Neural progenitor cell (in vitro differentiated cells): ENCODE results near the gene CSRP3. TPM values are rescaled to one million over a fixed set of nuclear protein-coding genes. Genes with fewer than 3 reads are reported as not detected.

ENCODE experiments used
- DNase-seq: peaks from one replicate; pipeline ENCODE4 v3.0.0-alpha.2; 2016; ENCODE audit warnings: low spot score
- H2AFZ ChIP-seq: fragments of 200-600 bp; sonication (generic); replicated peaks from 2 replicates; pipeline ENCODE4 v1.6.1; 2016; ENCODE audit warnings: antibody characterized with exemption
- H3F3A ChIP-seq: fragments of 200-600 bp; sonication (generic); 2 replicates; pipeline ENCODE4 v1.6.1; 2016; ENCODE audit warnings: antibody characterized with exemption, low read depth
- H3K27ac ChIP-seq: fragments of 200-600 bp; sonication (generic); 2 replicates; pipeline ENCODE4 v1.5.1; 2016; ENCODE audit warnings: mild to moderate bottlenecking
- H3K27me3 ChIP-seq: fragments of 200-600 bp; sonication (generic); 2 replicates; pipeline ENCODE4 v1.6.1; 2016; ENCODE audit warnings: mild to moderate bottlenecking, moderate library complexity
- H3K36me3 ChIP-seq: fragments of 200-600 bp; sonication (generic); 2 replicates; pipeline ENCODE4 v1.5.1; 2016
- H3K4me1 ChIP-seq: fragments of 200-600 bp; sonication (generic); 2 replicates; pipeline ENCODE4 v1.6.1; 2016; ENCODE audit warnings: mixed run types
- H3K4me2 ChIP-seq: fragments of 200-600 bp; sonication (generic); 2 replicates; pipeline ENCODE4 v1.6.1; 2016
- H3K4me3 ChIP-seq: fragments of 200-600 bp; sonication (generic); 2 replicates; pipeline ENCODE4 v1.5.1; 2016
- H3K79me2 ChIP-seq: fragments of 200-600 bp; sonication (generic); 2 replicates; pipeline ENCODE4 v1.6.1; 2016; ENCODE audit warnings: low read depth
- H3K9ac ChIP-seq: fragments of 200-600 bp; sonication (generic); 2 replicates; pipeline ENCODE4 v1.6.1; 2016
- H3K9me3 ChIP-seq: fragments of 200-600 bp; sonication (generic); 2 replicates; pipeline ENCODE4 v1.5.1; 2016; ENCODE audit warnings: low read depth
- H4K20me1 ChIP-seq: fragments of 200-600 bp; sonication (generic); 2 replicates; pipeline ENCODE4 v1.6.1; 2016; ENCODE audit warnings: low read depth
- H3K27ac Mint-ChIP-seq: 3 replicates; pipeline ENCODE4 v1.8.0; 2021; ENCODE audit warnings: mixed read lengths
- H3K27me3 Mint-ChIP-seq: 2 replicates; pipeline ENCODE4 v1.8.0; 2022; ENCODE audit warnings: low read depth, mild to moderate bottlenecking, inconsistent platforms, moderate library complexity, mixed read lengths; ENCODE audit not compliant: insufficient read depth
- H3K36me3 Mint-ChIP-seq: 3 replicates; pipeline ENCODE4 v1.8.0; 2021; ENCODE audit warnings: mixed read lengths
- H3K4me1 Mint-ChIP-seq: 3 replicates; pipeline ENCODE4 v1.8.0; 2021; ENCODE audit warnings: mixed read lengths
- H3K4me3 Mint-ChIP-seq: 3 replicates; pipeline ENCODE4 v1.8.0; 2021; ENCODE audit warnings: mild to moderate bottlenecking, moderate library complexity, mixed read lengths
- H3K9me3 Mint-ChIP-seq: 3 replicates; pipeline ENCODE4 v1.8.0; 2020; ENCODE audit warnings: mixed read lengths
- CTCF ChIP-seq: fragments of 200-600 bp; sonication (generic); IDR thresholded peaks from 2 replicates; pipeline ENCODE4 v1.5.1; 2017; ENCODE audit warnings: antibody characterized with exemption, mild to moderate bottlenecking
- EZH2 ChIP-seq: fragments of 200-600 bp; sonication (generic); IDR thresholded peaks from 2 replicates; pipeline ENCODE4 v1.6.1; 2017; ENCODE audit warnings: antibody characterized with exemption, mild to moderate bottlenecking, moderate library complexity
- EZH2phosphoT487 ChIP-seq: fragments of 200-600 bp; sonication (generic); IDR thresholded peaks from 2 replicates; pipeline ENCODE4 v1.6.1; 2017; ENCODE audit warnings: antibody characterized with exemption
- total RNA-seq: library from RNA; depleted of rRNA; stranded (reverse); fragments of >200 nt; gene quantifications from 2 replicates; pipeline ENCODE4 v1.2.3, GENCODE V29; 2015; ENCODE audit warnings: low replicate concordance

The CSRP3 gene
- total RNA-seq, 1 donor from 2014 or later: not detected

GRCh38 chr11:19243143-19243542 is 41.4 kb upstream of the CSRP3 start:
- Histone ChIP-seq H4K20me1 (no peaks in the 10 kb centered on the region), H3F3A (peaks cover 16% of the 10 kb centered on the region), H3K27ac (no peak overlapping the region), H3K27me3 (peaks cover 47% of the 10 kb centered on the region), H3K79me2 (peaks cover 5% of the 10 kb centered on the region), H3K9me3 (no peaks in the 10 kb centered on the region), H3K4me1 (peaks cover 15% of the 10 kb centered on the region), H3K9ac (no peak overlapping the region), H2AFZ (no peak overlapping the region), H3K4me3 (no peak overlapping the region), H3K4me2 (peak overlapping the region; percentile 97), H3K36me3 (no peaks in the 10 kb centered on the region)
- Mint-ChIP-seq H3K27me3 (peaks cover 36% of the 10 kb centered on the region), H3K27ac (no peak overlapping the region), H3K9me3 (peaks cover 2% of the 10 kb centered on the region), H3K4me3 (peak overlapping the region; percentile 88), H3K4me1 (peaks cover 31% of the 10 kb centered on the region), H3K36me3 (peaks cover 6% of the 10 kb centered on the region)
- no peak for DNase-seq
- TF ChIP-seq CTCF (no peak), EZH2phosphoT487 (no peak)

- peaks cover 16% of the 10 kb centered on the region for H3F3A ChIP-seq
- H3K4me1 Mint-ChIP-seq: peaks cover 31% of the 10 kb centered on the region
- no peaks in the 10 kb centered on the region for H3K36me3 ChIP-seq
- H3K27ac Mint-ChIP-seq: no peak overlapping the region
- H3K4me3 ChIP-seq: peak overlapping the region; percentile 63
- peak overlapping the region; percentile 88 for H3K4me3 Mint-ChIP-seq
- TF ChIP-seq EZH2 (peak; percentile 81), CTCF (no peak), EZH2phosphoT487 (no peak)
- no peak overlapping the region for H3K9ac ChIP-seq
- H3K27ac ChIP-seq: no peak overlapping the region
- H4K20me1 ChIP-seq: no peaks in the 10 kb centered on the region
- H3K9me3 Mint-ChIP-seq: no peaks in the 10 kb centered on the region
- H3K27me3 Mint-ChIP-seq: peaks cover 36% of the 10 kb centered on the region
- H3K4me2 ChIP-seq: peak overlapping the region; percentile 97
- peak; percentile 50 for DNase-seq
- H3K27me3 ChIP-seq: peaks cover 47% of the 10 kb centered on the region
- no peaks in the 10 kb centered on the region for H3K9me3 ChIP-seq
- peaks cover 8% of the 10 kb centered on the region for H3K36me3 Mint-ChIP-seq
- H3K79me2 ChIP-seq: peaks cover 5% of the 10 kb centered on the region
- peaks cover 15% of the 10 kb centered on the region for H3K4me1 ChIP-seq
- peak overlapping the region; percentile 91 for H2AFZ ChIP-seq
Observed at GRCh38 chr11:19242179-19242932, 40.6 kb upstream of the CSRP3 start.

- no peaks in the 10 kb centered on the region for H3K9me3 Mint-ChIP-seq
- peak; percentile 80 for DNase-seq
- Histone ChIP-seq H3K36me3 (no peaks in the 10 kb centered on the region), H3K9me3 (no peaks in the 10 kb centered on the region), H3F3A (peaks cover 16% of the 10 kb centered on the region), H3K27ac (no peak overlapping the region), H3K4me1 (peaks cover 15% of the 10 kb centered on the region), H3K79me2 (peaks cover 5% of the 10 kb centered on the region), H4K20me1 (no peaks in the 10 kb centered on the region), H3K4me2 (peak overlapping the region; percentile 97), H3K9ac (no peak overlapping the region), H2AFZ (peak overlapping the region; percentile 91), H3K4me3 (peak overlapping the region; percentile 63), H3K27me3 (peaks cover 47% of the 10 kb centered on the region)
- no peak for TF ChIP-seq EZH2phosphoT487
- TF ChIP-seq EZH2: no peak
- TF ChIP-seq CTCF: no peak
- no peak overlapping the region for H3K27ac Mint-ChIP-seq
- H3K27me3 Mint-ChIP-seq: peaks cover 32% of the 10 kb centered on the region
- H3K36me3 Mint-ChIP-seq: peaks cover 10% of the 10 kb centered on the region
- peak overlapping the region; percentile 88 for H3K4me3 Mint-ChIP-seq
- peaks cover 31% of the 10 kb centered on the region for H3K4me1 Mint-ChIP-seq
Observed at GRCh38 chr11:19241260-19242178, 39.7 kb upstream of the CSRP3 start.
